A549 (cell line): Measurements from ENCODE around the gene CLTCL1. TPM values are rescaled to one million over a fixed set of nuclear protein-coding genes. Genes with fewer than 3 reads are reported as not detected.

ENCODE experiments used
- ATAC-seq, 2 experiments: fragments of 200-7000 bp in 1 of 2; fragments of >200 bp in 1 of 2; cut with Nextera tagmentation in 1 of 2; cut with Tn5 transposase in 1 of 2; 3 replicates each; pipeline versions ENCODE4 v1.8.0 to v1.9.1; 2018 to 2020; ENCODE audit warnings: mild to moderate bottlenecking in 1 of 2, moderate library complexity in 1 of 2
- CTCF ChIA-PET: fragments of 300-600 bp; sonication (Branson Sonifier 250); formaldehyde crosslinking; extraction: SDS; loops from one replicate; lab custom pipeline; 2021; ENCODE audit warnings: antibody characterized with exemption, inconsistent platforms; lab: Yijun Ruan, JAX
- POLR2A ChIA-PET: fragments of 350-600 bp; formaldehyde crosslinking; extraction: SDS; loops from one replicate; lab custom pipeline; 2021; ENCODE audit warnings: antibody characterized with exemption, inconsistent platforms; lab: Yijun Ruan, JAX
- DNase-seq, 2 experiments: peaks; one replicate each; pipeline versions ENCODE4 v3.0.0 to v3.0.0-alpha.2; 2011 to 2016; ENCODE audit warnings: low read depth in 1 of 2, low spot score in 1 of 2
- FAIRE-seq: peaks from 2 replicates; lab custom pipeline; 2011; peaks lifted over from hg19 to GRCh38; lab: Jason Lieb, UNC
- H3K27ac ChIP-seq, 2 experiments: fragments of >200 bp; sonication (Bioruptor Twin); formaldehyde crosslinking; 3 replicates each; pipeline ENCODE4 v1.5.1; 2016 to 2017
- H3K4me1 ChIP-seq: fragments of >200 bp; sonication (Bioruptor Twin); formaldehyde crosslinking; 3 replicates; pipeline ENCODE4 v1.6.1; 2016
- H3K4me2 ChIP-seq: fragments of >200 bp; sonication (Bioruptor Twin); formaldehyde crosslinking; 3 replicates; pipeline ENCODE4 v1.6.1; 2016
- H3K4me3 ChIP-seq: fragments of >200 bp; sonication (Bioruptor Twin); formaldehyde crosslinking; 3 replicates; pipeline ENCODE4 v1.5.1; 2016
- H3K9me3 ChIP-seq: fragments of >200 bp; sonication (Bioruptor Twin); formaldehyde crosslinking; 3 replicates; pipeline ENCODE4 v1.6.1; 2016
- BHLHE40 ChIP-seq: IDR thresholded peaks from 2 replicates; pipeline ENCODE4 v1.6.1; 2012; ENCODE audit warnings: low read depth, low read length, inconsistent platforms
- CBX8 ChIP-seq: fragments of 200-600 bp; sonication (generic); IDR thresholded peaks from 2 replicates; pipeline ENCODE4 v1.6.1; 2016
- CHD2 ChIP-seq: fragments of 150-350 bp; IDR thresholded peaks from 2 replicates; pipeline ENCODE4 v1.6.1; 2014; ENCODE audit warnings: low read length; ENCODE audit not compliant: partially characterized antibody
- CHD4 ChIP-seq: fragments of 200-600 bp; sonication (generic); IDR thresholded peaks from 2 replicates; pipeline ENCODE4 v1.6.1; 2016; ENCODE audit warnings: antibody characterized with exemption, mild to moderate bottlenecking, borderline replicate concordance
- EHF ChIP-seq: fragments of 250-450 bp; sonication (Bioruptor Pico); IDR thresholded peaks from 2 replicates; pipeline ENCODE4 v1.5.0; 2020; ENCODE audit warnings: mild to moderate bottlenecking
- EHMT2 ChIP-seq: fragments of 200-600 bp; sonication (generic); IDR thresholded peaks from 2 replicates; pipeline ENCODE4 v1.6.1; 2016; ENCODE audit warnings: antibody characterized with exemption, low read depth, mild to moderate bottlenecking, moderate library complexity
- ESRRA ChIP-seq: fragments of 150-350 bp; IDR thresholded peaks from 2 replicates; pipeline ENCODE4 v1.6.1; 2014; ENCODE audit warnings: mild to moderate bottlenecking, low read length, borderline replicate concordance
- FOXS1 ChIP-seq: fragments of 250-450 bp; sonication (Bioruptor Pico); IDR thresholded peaks from 2 replicates; pipeline ENCODE4 v1.5.0; 2020; ENCODE audit warnings: mild to moderate bottlenecking, moderate library complexity
- GATA3 ChIP-seq: IDR thresholded peaks from 2 replicates; pipeline ENCODE4 v1.6.1; 2012; ENCODE audit warnings: borderline replicate concordance
- HDAC2 ChIP-seq: fragments of 200-600 bp; sonication (generic); IDR thresholded peaks from 2 replicates; pipeline ENCODE4 v1.6.1; 2016
- HOXA7 ChIP-seq: fragments of 250-450 bp; sonication (Bioruptor Pico); IDR thresholded peaks from 2 replicates; pipeline ENCODE4 v1.5.0; 2020; ENCODE audit warnings: mild to moderate bottlenecking, moderate library complexity
- JUNB ChIP-seq: fragments of >200 bp; sonication (Bioruptor Twin); formaldehyde crosslinking; IDR thresholded peaks from 2 replicates; pipeline ENCODE4 v1.6.1; 2016
- MAX ChIP-seq: IDR thresholded peaks from 2 replicates; pipeline ENCODE4 v1.6.1; 2012
- MYC ChIP-seq: IDR thresholded peaks from 2 replicates; pipeline ENCODE4 v1.6.1; 2012; ENCODE audit warnings: mild to moderate bottlenecking, inconsistent platforms, low read length, improper control_type of control experiment, borderline replicate concordance
- NR3C1 ChIP-seq: fragments of >200 bp; sonication (Bioruptor Twin); formaldehyde crosslinking; IDR thresholded peaks from 3 replicates; pipeline ENCODE4 v1.6.1; 2017
- PHF8 ChIP-seq: fragments of 200-600 bp; sonication (generic); IDR thresholded peaks from 2 replicates; pipeline ENCODE4 v1.6.1; 2016; ENCODE audit warnings: low read depth, mild to moderate bottlenecking, antibody characterized with exemption, moderate library complexity, borderline replicate concordance
- POLR2A ChIP-seq: IDR thresholded peaks from 2 replicates; pipeline ENCODE4 v1.6.1; 2012; ENCODE audit warnings: mild to moderate bottlenecking, low read length
- RAD21 ChIP-seq, 2 experiments: fragments of >200 bp in 1 of 2; sonication (Bioruptor Twin) in 1 of 2; formaldehyde crosslinking in 1 of 2; IDR thresholded peaks in 1 of 2; conservative IDR thresholded peaks in 1 of 2; 2 replicates in 1 of 2; 3 replicates in 1 of 2; pipeline ENCODE4 v1.6.1; 2012 to 2018; ENCODE audit warnings: inconsistent platforms in 1 of 2
- RARB ChIP-seq: fragments of 250-450 bp; sonication (Bioruptor Pico); IDR thresholded peaks from 2 replicates; pipeline ENCODE4 v1.8.0; 2021; ENCODE audit warnings: mild to moderate bottlenecking, moderate library complexity
- REST ChIP-seq: fragments of 200-600 bp; sonication (generic); IDR thresholded peaks from 2 replicates; pipeline ENCODE4 v1.6.1; 2016; ENCODE audit warnings: antibody characterized with exemption, mild to moderate bottlenecking, moderate library complexity
- RNF2 ChIP-seq: fragments of 200-600 bp; sonication (generic); IDR thresholded peaks from 2 replicates; pipeline ENCODE4 v1.6.1; 2016; ENCODE audit warnings: low read depth, mild to moderate bottlenecking, antibody characterized with exemption, moderate library complexity, borderline replicate concordance
- SMC3 ChIP-seq: fragments of >200 bp; sonication (Bioruptor Twin); formaldehyde crosslinking; IDR thresholded peaks from 3 replicates; pipeline ENCODE4 v1.6.1; 2018; ENCODE audit warnings: inconsistent platforms
- SREBF2 ChIP-seq: fragments of 450-650 bp; IDR thresholded peaks from 2 replicates; pipeline ENCODE4 v1.6.1; 2014; ENCODE audit warnings: mild to moderate bottlenecking, moderate library complexity
- TP53 ChIP-seq: fragments of 250-450 bp; sonication (Bioruptor Pico); IDR thresholded peaks from 2 replicates; pipeline ENCODE4 v1.5.0; 2021; ENCODE audit warnings: mild to moderate bottlenecking, moderate library complexity
- ZC3H11A ChIP-seq: fragments of 450-650 bp; IDR thresholded peaks from 2 replicates; pipeline ENCODE4 v1.6.1; 2014; ENCODE audit warnings: antibody characterized with exemption, mild to moderate bottlenecking
- ZNF302 ChIP-seq: fragments of 250-450 bp; sonication (Bioruptor Pico); IDR thresholded peaks from 2 replicates; pipeline ENCODE4 v1.9.0; 2021; ENCODE audit warnings: inconsistent platforms, mild to moderate bottlenecking, moderate library complexity
- WGBS: methylation state at CpG from one replicate; pipeline ENCODE4 v1.1.6; 2017; ENCODE audit errors: missing lambda C conversion rate; 5-methylcytosine and 5-hydroxymethylcytosine counted together
- polyA plus RNA-seq, 4 experiments: library from polyadenylated mRNA; depleted of rRNA in 3 of 4; stranded (reverse); fragments of >200 nt; fragmentation: RNase III in 1 of 4; extraction: RNeasy Plus Mini Kit Qiagen cat#74134 plus additional on column Dnase treatment in 1 of 4; gene quantifications; 2 replicates in 3 of 4; 3 replicates in 1 of 4; pipeline ENCODE4 v1.2.3, GENCODE V29; 2011 to 2017
- TF ChIP-seq, protein P1 (sequence below): fragments of 250-450 bp; sonication (Bioruptor Pico); IDR thresholded peaks from 2 replicates; pipeline ENCODE4 v1.5.0; 2020; ENCODE audit warnings: low read depth, mild to moderate bottlenecking, moderate library complexity
- TF ChIP-seq, protein P2 (sequence below): fragments of 250-450 bp; sonication (Bioruptor Pico); IDR thresholded peaks from 2 replicates; pipeline ENCODE4 v1.5.0; 2021; ENCODE audit warnings: mild to moderate bottlenecking, moderate library complexity, borderline replicate concordance
- TF ChIP-seq, protein P3 (sequence below): fragments of 150-350 bp; IDR thresholded peaks from 2 replicates; pipeline ENCODE4 v1.6.1; 2014; ENCODE audit warnings: low read depth, mild to moderate bottlenecking, low read length

CLTCL1 gene
- polyA plus RNA-seq, 2 of the 4 experiments (the other 2 are of a cell fraction), result 8.6 to 10.6 TPM

DNA sequence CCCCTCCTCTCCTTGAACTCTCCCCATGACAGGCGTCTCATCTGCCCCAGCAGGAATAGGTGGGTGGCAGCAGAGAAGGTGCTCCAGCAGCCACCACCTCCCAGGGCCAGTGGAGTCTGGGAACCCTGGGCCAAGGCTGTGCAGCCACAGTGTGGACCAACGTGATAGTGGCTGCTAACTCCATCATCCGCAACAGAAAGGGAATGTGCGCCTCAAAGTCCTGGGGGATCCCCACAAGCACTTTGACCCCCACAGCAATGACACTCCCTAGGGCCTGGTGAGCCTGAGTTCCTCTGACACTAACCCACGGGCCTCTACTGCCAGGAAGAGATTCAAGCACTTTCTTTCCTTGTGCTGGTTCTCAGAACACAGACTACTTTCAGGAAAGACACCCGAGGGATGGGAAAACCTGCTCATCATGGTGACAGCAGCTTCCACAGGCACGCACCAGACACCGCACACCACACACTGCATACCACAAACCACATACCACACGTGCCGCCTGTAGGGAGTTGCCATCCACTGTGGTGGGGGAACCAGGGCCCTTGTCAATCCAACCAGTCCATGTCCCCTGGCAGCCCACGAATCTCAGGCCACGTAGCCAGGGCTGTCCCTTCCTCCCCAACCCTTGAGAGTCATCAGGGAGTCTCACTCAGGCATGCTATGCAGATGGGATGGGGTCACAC lies 109.6 kb downstream of the CLTCL1 start (continued):
- TF ChIP-seq BHLHE40, result no peak
- TF ChIP-seq NR3C1, result no peak
- no peak for TF ChIP-seq ZC3H11A
- no peak for TF ChIP-seq JUNB

GRCh38 chr22:19180740-19181410 lies 110.6 kb downstream of the CLTCL1 start:
- FAIRE-seq, result no peak
- TF ChIP-seq ZNF302 (CRISPR knock-in tag) (no peak), FOXS1 (CRISPR knock-in tag) (no peak), NR3C1 (no peak), MYC (no peak), EHMT2 (no peak), GATA3 (no peak), RNF2 (no peak), RARB (CRISPR knock-in tag) (no peak), ZC3H11A (no peak), SMC3 (no peak), HDAC2 (no peak), SREBF2 (no peak), HOXA7 (CRISPR knock-in tag) (no peak)
- TF ChIP-seq, protein P1, sequence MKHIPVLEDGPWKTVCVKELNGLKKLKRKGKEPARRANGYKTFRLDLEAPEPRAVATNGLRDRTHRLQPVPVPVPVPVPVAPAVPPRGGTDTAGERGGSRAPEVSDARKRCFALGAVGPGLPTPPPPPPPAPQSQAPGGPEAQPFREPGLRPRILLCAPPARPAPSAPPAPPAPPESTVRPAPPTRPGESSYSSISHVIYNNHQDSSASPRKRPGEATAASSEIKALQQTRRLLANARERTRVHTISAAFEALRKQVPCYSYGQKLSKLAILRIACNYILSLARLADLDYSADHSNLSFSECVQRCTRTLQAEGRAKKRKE, result no peak
- TF ChIP-seq, protein P2, sequence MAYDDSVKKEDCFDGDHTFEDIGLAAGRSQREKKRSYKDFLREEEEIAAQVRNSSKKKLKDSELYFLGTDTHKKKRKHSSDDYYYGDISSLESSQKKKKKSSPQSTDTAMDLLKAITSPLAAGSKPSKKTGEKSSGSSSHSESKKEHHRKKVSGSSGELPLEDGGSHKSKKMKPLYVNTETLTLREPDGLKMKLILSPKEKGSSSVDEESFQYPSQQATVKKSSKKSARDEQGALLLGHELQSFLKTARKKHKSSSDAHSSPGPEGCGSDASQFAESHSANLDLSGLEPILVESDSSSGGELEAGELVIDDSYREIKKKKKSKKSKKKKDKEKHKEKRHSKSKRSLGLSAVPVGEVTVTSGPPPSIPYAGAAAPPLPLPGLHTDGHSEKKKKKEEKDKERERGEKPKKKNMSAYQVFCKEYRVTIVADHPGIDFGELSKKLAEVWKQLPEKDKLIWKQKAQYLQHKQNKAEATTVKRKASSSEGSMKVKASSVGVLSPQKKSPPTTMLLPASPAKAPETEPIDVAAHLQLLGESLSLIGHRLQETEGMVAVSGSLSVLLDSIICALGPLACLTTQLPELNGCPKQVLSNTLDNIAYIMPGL (CRISPR knock-in tag), result no peak
- TF ChIP-seq, all 56 proteins: peak for 0
- CTCF ChIA-PET, result interaction anchor here (0.6 kb wide), 1 partner anchor 36 kb away, joined by 3 read pairs; the partner anchor contains the start of gene ESS2
- no peak overlapping the region for H3K4me2 ChIP-seq
- no peak for DNase-seq
- H3K27ac ChIP-seq, result no peak overlapping the region
- POLR2A ChIA-PET, result no interaction called here
- peaks cover 17% of the 10 kb centered on the region for H3K4me1 ChIP-seq
- ATAC-seq, result no peak
- WGBS, result 81% methylated on average over 5 of the region's 11 CpGs
- H3K4me3 ChIP-seq, result no peak overlapping the region
- H3K9me3 ChIP-seq, result no peaks in the 10 kb centered on the region

GRCh38 chr22:19180234-19180633 lies 111.3 kb downstream of the CLTCL1 start:
- FAIRE-seq (no peak), DNase-seq (no peak), ATAC-seq (no peak)
- no peaks in the 10 kb centered on the region for H3K9me3 ChIP-seq
- WGBS, result 86% methylated on average over 7 of the region's 9 CpGs
- H3K4me2 ChIP-seq, result no peak overlapping the region
- H3K27ac ChIP-seq, result no peak overlapping the region
- H3K4me3 ChIP-seq, result no peak overlapping the region
- CTCF ChIA-PET, result interaction anchor here (0.9 to 2.4 kb wide), 10 partner anchors 13 to 450 kb away, joined by 3 to 24 read pairs (median 4); partner anchors contain the start of genes HIRA and MRPL40
- peaks cover 21% of the 10 kb centered on the region for H3K4me1 ChIP-seq
- POLR2A ChIA-PET, result interaction anchor here (1.0 kb wide), 1 partner anchor 36 kb away, joined by 3 read pairs; the partner anchor contains the start of gene ESS2
- TF ChIP-seq REST (no peak), CHD4 (no peak), ESRRA (no peak), POLR2A (no peak), TP53 (CRISPR knock-in tag) (no peak), CHD2 (no peak), RAD21 (conservative IDR thresholded peaks at IDR 0.05 in 1 of 2, IDR thresholded peaks at IDR 0.05 in 1 of 2) (no peak), MAX (no peak), CBX8 (no peak), PHF8 (no peak), EHMT2 (no peak), EHF (no peak)
- TF ChIP-seq, protein P3, sequence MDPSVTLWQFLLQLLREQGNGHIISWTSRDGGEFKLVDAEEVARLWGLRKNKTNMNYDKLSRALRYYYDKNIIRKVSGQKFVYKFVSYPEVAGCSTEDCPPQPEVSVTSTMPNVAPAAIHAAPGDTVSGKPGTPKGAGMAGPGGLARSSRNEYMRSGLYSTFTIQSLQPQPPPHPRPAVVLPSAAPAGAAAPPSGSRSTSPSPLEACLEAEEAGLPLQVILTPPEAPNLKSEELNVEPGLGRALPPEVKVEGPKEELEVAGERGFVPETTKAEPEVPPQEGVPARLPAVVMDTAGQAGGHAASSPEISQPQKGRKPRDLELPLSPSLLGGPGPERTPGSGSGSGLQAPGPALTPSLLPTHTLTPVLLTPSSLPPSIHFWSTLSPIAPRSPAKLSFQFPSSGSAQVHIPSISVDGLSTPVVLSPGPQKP, result no peak
